ENCODE results near the gene RAPGEF6. TPM values are rescaled to one million over a fixed set of nuclear protein-coding genes. Genes with fewer than 3 reads are reported as not detected.

The RAPGEF6 gene
- total RNA-seq, 2 donors from 2014 or later, result 16.5 to 50.0 TPM

DNA sequence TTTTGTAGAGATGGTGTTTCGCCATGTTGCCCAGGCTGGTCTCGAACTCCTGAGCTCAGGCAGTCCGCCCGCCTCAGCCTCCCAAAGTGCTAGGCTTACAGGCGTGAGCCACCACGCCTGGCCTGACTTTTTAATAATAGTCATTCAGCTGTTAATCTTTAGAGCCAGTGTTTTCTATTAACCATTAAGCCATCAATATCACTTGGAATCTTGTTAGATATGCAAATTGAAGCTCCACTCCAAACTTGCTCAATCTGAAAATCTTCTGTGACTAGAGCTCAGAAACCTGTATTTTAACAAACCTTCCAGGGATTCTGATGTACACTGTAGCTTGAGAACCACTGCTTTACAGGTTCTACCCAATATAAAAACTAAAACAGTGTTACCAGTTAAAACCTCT, 257.7 kb downstream of the RAPGEF6 start:
- peaks cover 27 to 47% of the 10 kb centered on the region in 2 donors for H3K4me1 ChIP-seq (ENCODE audit: control insufficient read depth in 1 of 2, low read depth in 2 of 2)
- no peak overlapping the region for H3K27ac ChIP-seq
- no peaks in the 10 kb centered on the region for H3K36me3 ChIP-seq
- no peak overlapping the region for H3K4me3 ChIP-seq
- no peaks in the 10 kb centered on the region for H3K9me3 ChIP-seq
- no peak for DNase-seq (ENCODE audit: low spot score)
- no peak for ATAC-seq (ENCODE audit: insufficient number of reproducible peaks, low FRiP score, low read depth)
- TF ChIP-seq, protein P1, sequence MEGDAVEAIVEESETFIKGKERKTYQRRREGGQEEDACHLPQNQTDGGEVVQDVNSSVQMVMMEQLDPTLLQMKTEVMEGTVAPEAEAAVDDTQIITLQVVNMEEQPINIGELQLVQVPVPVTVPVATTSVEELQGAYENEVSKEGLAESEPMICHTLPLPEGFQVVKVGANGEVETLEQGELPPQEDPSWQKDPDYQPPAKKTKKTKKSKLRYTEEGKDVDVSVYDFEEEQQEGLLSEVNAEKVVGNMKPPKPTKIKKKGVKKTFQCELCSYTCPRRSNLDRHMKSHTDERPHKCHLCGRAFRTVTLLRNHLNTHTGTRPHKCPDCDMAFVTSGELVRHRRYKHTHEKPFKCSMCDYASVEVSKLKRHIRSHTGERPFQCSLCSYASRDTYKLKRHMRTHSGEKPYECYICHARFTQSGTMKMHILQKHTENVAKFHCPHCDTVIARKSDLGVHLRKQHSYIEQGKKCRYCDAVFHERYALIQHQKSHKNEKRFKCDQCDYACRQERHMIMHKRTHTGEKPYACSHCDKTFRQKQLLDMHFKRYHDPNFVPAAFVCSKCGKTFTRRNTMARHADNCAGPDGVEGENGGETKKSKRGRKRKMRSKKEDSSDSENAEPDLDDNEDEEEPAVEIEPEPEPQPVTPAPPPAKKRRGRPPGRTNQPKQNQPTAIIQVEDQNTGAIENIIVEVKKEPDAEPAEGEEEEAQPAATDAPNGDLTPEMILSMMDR (IDR thresholded peaks at IDR 0.05), result no peak
- H3K27me3 ChIP-seq (replicated peaks; ENCODE audit: insufficient read depth), result no peaks in the 10 kb centered on the region

DNA sequence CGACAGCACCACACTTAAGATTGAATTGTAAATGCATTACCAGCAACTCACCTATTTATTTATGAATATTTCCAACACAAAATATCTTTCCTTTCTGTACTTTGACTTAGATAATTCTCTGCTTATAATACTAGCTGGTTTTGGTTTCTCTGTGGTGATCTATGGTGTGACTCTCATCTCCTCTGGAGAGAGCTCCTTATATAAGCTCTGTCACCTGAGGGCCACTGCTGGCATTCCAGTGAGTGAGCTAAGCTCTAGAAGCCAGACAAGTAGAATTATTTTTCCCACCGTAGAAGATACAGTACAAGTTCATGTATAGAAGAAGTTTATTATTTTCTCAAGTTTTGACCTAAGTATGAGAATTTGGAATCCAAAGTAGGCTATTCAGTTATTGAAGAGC, 259.7 kb downstream of the RAPGEF6 start:
- Histone ChIP-seq H3K4me1 (ENCODE audit: control insufficient read depth in 1 of 2, low read depth in 2 of 2) (peaks cover 21 to 42% of the 10 kb centered on the region in 2 donors), H3K9me3 (no peaks in the 10 kb centered on the region), H3K27ac (no peak overlapping the region), H3K27me3 (replicated peaks; ENCODE audit: insufficient read depth) (no peaks in the 10 kb centered on the region), H3K36me3 (no peaks in the 10 kb centered on the region), H3K4me3 (no peak overlapping the region)
- DNase-seq (ENCODE audit: low spot score) (no peak), ATAC-seq (ENCODE audit: insufficient number of reproducible peaks, low FRiP score, low read depth) (no peak)
- TF ChIP-seq, protein P1 (IDR thresholded peaks at IDR 0.05), result no peak

Other genes with a start within 250 kb of the RAPGEF6 start
- gene FNIP1, start 161.8 kb upstream of the RAPGEF6 start, total RNA-seq, result 10 to 100 TPM; 52.9 to 54.7 TPM

Data from thoracic aorta (tissue), 2 donors.